B cell (primary cell): ENCODE results near the gene TPCN2.

Source experiments
- CTCF ChIP-seq: fragments of 200-600 bp; IDR thresholded peaks from one replicate; pipeline ENCODE4 v1.8.0; 2022; ENCODE audit warnings: antibody characterized with exemption, mild to moderate bottlenecking
- EZH2 ChIP-seq: IDR thresholded peaks from 2 replicates; pipeline ENCODE4 v1.6.1; 2012; ENCODE audit warnings: borderline replicate concordance, low read depth, mild to moderate bottlenecking, moderate library complexity, low read length; ENCODE audit not compliant: insufficient read depth, poor library complexity, severe bottlenecking

DNA sequence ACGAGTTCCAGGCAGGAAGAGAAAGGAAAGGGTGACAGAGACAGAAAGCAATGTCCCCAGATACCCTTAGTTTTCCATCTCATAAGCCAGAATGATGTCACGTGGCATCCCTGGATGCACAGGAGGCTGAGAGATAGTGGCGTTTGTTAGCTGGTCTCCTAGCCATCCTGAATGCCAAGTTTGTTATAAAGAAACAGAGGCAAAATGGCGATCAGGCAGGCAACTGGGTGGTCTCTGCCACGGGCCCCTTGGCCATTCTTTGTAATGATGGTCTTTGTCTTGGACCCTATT is 112.3 kb downstream of the TPCN2 start:
- no peak for TF ChIP-seq CTCF
- TF ChIP-seq EZH2, result no peak
